ELF-1 (cell line): ENCODE results near the gene MYO3B.

Experiments
- DNase-seq: peaks from one replicate; pipeline ENCODE4 v3.0.0-alpha.2; 2016; ENCODE audit warnings: low read depth, low spot score

Gene MYO3B

GRCh38 chr2:170301626-170302025 lies 123.7 kb downstream of the MYO3B start:
- DNase-seq = no peak

- no peak for DNase-seq
Observed at GRCh38 chr2:170305711-170306110, 127.8 kb downstream of the MYO3B start.

- no peak for DNase-seq
Observed at GRCh38 chr2:170306293-170306873, 128.4 kb downstream of the MYO3B start.

- no peak for DNase-seq
Observed at GRCh38 chr2:170307052-170307451, 129.1 kb downstream of the MYO3B start.

- DNase-seq = no peak
Observed at GRCh38 chr2:170307555-170308351, 129.8 kb downstream of the MYO3B start.

- DNase-seq = no peak
Observed at GRCh38 chr2:170310876-170311502, 133.0 kb downstream of the MYO3B start.

- peak; percentile 33 for DNase-seq
Observed at GRCh38 chr2:170313347-170313991, 135.5 kb downstream of the MYO3B start.

GRCh38 chr2:170313992-170314348 lies 136.0 kb downstream of the MYO3B start:
- DNase-seq = no peak

- no peak for DNase-seq
Observed at GRCh38 chr2:170314744-170315447, 136.9 kb downstream of the MYO3B start.

- no peak for DNase-seq
Observed at GRCh38 chr2:170320948-170321347, 143.0 kb downstream of the MYO3B start.

- no peak for DNase-seq
Observed at GRCh38 chr2:170321526-170321925, 143.6 kb downstream of the MYO3B start.

GRCh38 chr2:170322140-170322766 lies 144.3 kb downstream of the MYO3B start:
- DNase-seq = no peak

GRCh38 chr2:170323743-170324142 lies 145.8 kb downstream of the MYO3B start:
- no peak for DNase-seq

GRCh38 chr2:170324640-170325046 lies 146.7 kb downstream of the MYO3B start:
- peak; percentile 97 for DNase-seq

GRCh38 chr2:170330881-170331280 lies 152.9 kb downstream of the MYO3B start:
- DNase-seq = no peak

- no peak for DNase-seq
Observed at GRCh38 chr2:170332676-170333402, 154.9 kb downstream of the MYO3B start.

GRCh38 chr2:170335351-170335750 lies 157.4 kb downstream of the MYO3B start:
- DNase-seq = no peak

GRCh38 chr2:170336408-170336807 lies 158.5 kb downstream of the MYO3B start:
- no peak for DNase-seq

- DNase-seq = no peak
Observed at GRCh38 chr2:170336916-170337315, 159.0 kb downstream of the MYO3B start.

- no peak for DNase-seq
Observed at GRCh38 chr2:170339322-170339721, 161.4 kb downstream of the MYO3B start.
